Measurements from ENCODE around the gene PIGC. TPM values are rescaled to one million over a fixed set of nuclear protein-coding genes. Genes with fewer than 3 reads are reported as not detected.
A peak's percentile ranks its signal among the peaks of the same experiment; 100 is the strongest.

Gene PIGC
- total and polyA plus RNA-seq, 2 donors (not counting 3 experiments of a cell fraction or from before 2014, with no cell fraction given) = 16.1 to 25.8 TPM

GRCh38 chr1:172429331-172430127 is 14.3 kb downstream of the PIGC start:
- H3K79me2 ChIP-seq (ENCODE audit: control insufficient read depth, insufficient read depth, low read length) = no peaks in the 10 kb centered on the region
- H3K36me3 ChIP-seq (ENCODE audit: control insufficient read depth in 2 of 2, extremely low read depth in 1 of 2, insufficient read depth in 2 of 2, low read length in 2 of 2) = no peaks in the 10 kb centered on the region
- no peak overlapping the region for H3K4me3 ChIP-seq (replicated peaks in 1 of 3; ENCODE audit: insufficient read depth in 1 of 3, low read depth in 1 of 3, low read length in 3 of 3)
- POLR2A ChIA-PET = no interaction called here
- no peak overlapping the region for H3K4me2 ChIP-seq (ENCODE audit: insufficient read depth, low read length)
- H3K9me3 ChIP-seq (replicated peaks; ENCODE audit: control insufficient read depth, insufficient read depth, low read length) = no peaks in the 10 kb centered on the region
- DNase-seq (ENCODE audit: low read depth, low spot score) (peak; percentile 78), FAIRE-seq (peak; percentile 93)
- no peaks in the 10 kb centered on the region for H3K9me1 ChIP-seq (replicated peaks; ENCODE audit: control insufficient read depth, extremely low read depth, insufficient read depth, low read length)
- CTCF ChIA-PET = interaction anchor here (0.6 to 5.1 kb wide), 11 partner anchors 9 to 629 kb away, joined by 3 to 53 read pairs (median 4); partner anchors contain the start of gene C1orf105
- H2AFZ ChIP-seq (ENCODE audit: low read depth, low read length) = no peak overlapping the region
- BruUV-seq (replicated peaks) = no TSS peak
- no peak overlapping the region for H3K9ac ChIP-seq (replicated peaks; ENCODE audit: extremely low read depth, insufficient read depth, low read length)
- TF ChIP-seq GATA2 (IDR thresholded peaks at IDR 0.05; ENCODE audit: insufficient read depth, insufficient read length, low read depth, low read length) (no peak), POLR2A (IDR thresholded peaks at IDR 0.05; ENCODE audit: low read depth, low read length) (no peak), JUN (IDR thresholded peaks at IDR 0.05; ENCODE audit: borderline replicate concordance, insufficient read depth, insufficient read length, low read depth) (no peak), POLR2AphosphoS5 (IDR thresholded peaks at IDR 0.05; ENCODE audit: insufficient read depth, low read depth, low read length) (no peak)
- TF ChIP-seq, protein P1, sequence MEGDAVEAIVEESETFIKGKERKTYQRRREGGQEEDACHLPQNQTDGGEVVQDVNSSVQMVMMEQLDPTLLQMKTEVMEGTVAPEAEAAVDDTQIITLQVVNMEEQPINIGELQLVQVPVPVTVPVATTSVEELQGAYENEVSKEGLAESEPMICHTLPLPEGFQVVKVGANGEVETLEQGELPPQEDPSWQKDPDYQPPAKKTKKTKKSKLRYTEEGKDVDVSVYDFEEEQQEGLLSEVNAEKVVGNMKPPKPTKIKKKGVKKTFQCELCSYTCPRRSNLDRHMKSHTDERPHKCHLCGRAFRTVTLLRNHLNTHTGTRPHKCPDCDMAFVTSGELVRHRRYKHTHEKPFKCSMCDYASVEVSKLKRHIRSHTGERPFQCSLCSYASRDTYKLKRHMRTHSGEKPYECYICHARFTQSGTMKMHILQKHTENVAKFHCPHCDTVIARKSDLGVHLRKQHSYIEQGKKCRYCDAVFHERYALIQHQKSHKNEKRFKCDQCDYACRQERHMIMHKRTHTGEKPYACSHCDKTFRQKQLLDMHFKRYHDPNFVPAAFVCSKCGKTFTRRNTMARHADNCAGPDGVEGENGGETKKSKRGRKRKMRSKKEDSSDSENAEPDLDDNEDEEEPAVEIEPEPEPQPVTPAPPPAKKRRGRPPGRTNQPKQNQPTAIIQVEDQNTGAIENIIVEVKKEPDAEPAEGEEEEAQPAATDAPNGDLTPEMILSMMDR (IDR thresholded peaks at IDR 0.05; ENCODE audit: extremely low read depth in 1 of 2, insufficient read depth in 1 of 2, low read depth in 1 of 2, low read length in 2 of 2) = peak; percentile 47 to 64
- H4K20me1 ChIP-seq (replicated peaks; ENCODE audit: control insufficient read depth, extremely low read depth, insufficient read depth, low read length) = no peaks in the 10 kb centered on the region
- intact Hi-C loops (cut with micrococcal nuclease) = loop anchor here (1.0 to 5.0 kb wide), 4 partner anchors 290 to 628 kb away; no protein-coding TSS in a partner anchor
- H3K27me3 ChIP-seq (ENCODE audit: control insufficient read depth in 2 of 2, insufficient read depth in 2 of 2, low read length in 2 of 2) = no peaks in the 10 kb centered on the region
- no peaks in the 10 kb centered on the region for H3K4me1 ChIP-seq (ENCODE audit: control insufficient read depth, extremely low read depth, insufficient read depth, low read length)
- H3K27ac ChIP-seq (ENCODE audit: insufficient read depth, low read depth, low read length) = no peak overlapping the region
- dilution Hi-C loops (cut with MboI; ENCODE audit: extremely low pct_ligation_motif_present, low sequenced_read_pairs) = no loop called here
